HG03097 (cell line): ENCODE data around the gene TMEM174.
A peak's percentile ranks its signal among the peaks of the same experiment; 100 is the strongest.

ENCODE experiments used
- ATAC-seq: cut with Tn5 transposase; IDR thresholded peaks from one replicate; pipeline ENCODE4 v1.9.1; 2021; ENCODE audit not compliant: unreplicated experiment, low FRiP score

TMEM174 gene

GRCh38 chr5:73152411-73153388 is 20.3 kb upstream of the TMEM174 start:
- ATAC-seq: no peak

- no peak for ATAC-seq
Measured at GRCh38 chr5:73153513-73153912, 19.5 kb upstream of the TMEM174 start.

DNA sequence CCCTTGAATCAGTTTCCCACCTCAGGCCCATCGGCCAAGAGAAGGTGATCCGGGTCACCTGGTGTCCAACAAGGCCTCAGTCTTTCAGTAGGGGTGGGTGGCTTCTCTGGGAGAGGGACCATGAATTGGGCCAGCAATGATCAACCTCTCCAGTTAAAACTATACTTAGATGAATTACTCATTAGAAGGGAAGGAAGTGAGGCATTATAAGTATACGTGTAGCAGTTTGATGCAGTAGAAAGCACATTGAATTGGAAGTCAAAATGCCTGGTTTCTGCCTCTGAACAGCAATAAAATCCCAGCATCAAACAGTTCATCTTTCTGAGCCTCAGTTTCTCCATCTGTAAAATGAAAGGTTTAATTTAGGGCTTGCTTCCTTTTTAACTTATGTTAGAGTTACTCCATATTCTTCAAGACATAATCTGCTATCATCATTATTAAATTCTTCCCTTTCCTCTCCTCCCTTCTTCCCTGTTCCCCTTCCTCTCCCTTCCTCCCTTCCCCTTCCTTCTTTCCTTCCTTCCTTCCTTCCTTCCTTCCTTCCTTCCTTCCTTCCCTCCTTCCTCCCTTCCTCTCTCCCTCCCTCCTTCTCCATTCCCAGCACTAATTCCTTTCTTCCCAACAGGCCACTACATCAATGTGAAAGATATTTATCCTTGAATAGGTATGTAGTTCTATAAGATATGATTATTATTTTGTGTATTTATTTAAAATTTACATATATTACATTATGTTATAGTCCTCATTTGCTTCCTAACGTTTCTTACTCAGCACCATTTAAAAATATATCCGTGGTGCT is 18.6 kb upstream of the TMEM174 start:
- no peak for ATAC-seq

GRCh38 chr5:73155271-73156222 is 17.4 kb upstream of the TMEM174 start:
- ATAC-seq: no peak

DNA sequence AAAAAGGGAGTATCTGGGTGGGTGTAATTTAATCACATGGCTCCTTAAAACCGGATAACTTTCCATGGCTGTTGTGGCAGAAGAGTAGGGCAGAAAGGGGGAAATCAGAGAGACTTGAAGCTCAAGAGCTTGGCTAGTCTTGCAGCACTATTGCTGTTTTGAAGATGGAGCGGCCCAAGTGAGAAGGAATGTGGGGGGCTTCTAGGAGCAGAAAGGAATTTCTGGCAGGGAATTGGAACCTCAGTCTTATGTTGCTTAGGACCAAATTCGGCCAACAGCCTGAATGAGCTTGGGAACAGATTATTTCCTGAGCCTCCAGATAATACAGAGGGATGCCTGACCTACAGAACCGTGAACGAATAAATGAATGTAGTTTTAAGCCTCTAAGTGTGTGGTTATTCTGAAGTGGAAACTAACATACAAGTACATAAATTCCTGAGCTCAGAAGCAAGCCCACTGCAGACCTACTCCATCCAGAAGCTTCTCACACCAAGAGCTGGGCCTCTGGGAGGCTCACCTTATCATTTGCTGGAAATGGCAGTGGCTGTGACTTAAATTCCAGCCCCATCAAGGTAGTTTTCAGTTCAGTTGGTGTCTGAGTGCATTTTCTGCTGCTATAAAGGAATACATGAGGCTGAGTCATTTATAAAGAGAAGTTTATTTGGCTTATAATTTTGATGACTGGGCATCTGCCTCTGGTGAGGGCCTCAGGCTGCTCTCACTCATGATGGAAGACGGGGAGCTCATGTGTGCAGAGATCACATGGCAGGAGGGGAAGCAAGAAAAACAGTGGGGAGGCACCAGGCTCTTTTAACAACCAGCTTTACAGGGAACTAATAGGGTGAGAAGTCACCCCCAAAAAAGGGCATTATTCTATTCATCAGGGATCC is 15.3 kb upstream of the TMEM174 start:
- no peak for ATAC-seq

DNA sequence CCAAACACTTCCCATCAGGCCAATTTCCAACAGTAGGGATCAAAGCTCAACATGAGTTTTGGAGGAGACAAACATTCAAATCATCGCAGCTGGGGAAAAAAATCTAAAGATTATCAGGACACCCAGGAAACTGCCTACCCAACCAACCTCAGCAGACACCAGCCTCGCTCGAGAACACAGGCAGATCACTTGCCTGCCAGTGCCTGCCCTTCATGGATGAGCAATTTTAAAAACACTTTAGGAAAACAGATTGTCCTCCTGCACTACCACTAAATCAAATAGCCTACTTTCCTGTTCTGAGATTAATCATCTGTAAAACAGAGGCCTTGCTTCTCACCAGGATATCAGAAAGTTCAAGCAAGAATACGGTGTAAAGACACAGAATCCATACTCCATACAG is 14.7 kb upstream of the TMEM174 start:
- no peak for ATAC-seq

DNA sequence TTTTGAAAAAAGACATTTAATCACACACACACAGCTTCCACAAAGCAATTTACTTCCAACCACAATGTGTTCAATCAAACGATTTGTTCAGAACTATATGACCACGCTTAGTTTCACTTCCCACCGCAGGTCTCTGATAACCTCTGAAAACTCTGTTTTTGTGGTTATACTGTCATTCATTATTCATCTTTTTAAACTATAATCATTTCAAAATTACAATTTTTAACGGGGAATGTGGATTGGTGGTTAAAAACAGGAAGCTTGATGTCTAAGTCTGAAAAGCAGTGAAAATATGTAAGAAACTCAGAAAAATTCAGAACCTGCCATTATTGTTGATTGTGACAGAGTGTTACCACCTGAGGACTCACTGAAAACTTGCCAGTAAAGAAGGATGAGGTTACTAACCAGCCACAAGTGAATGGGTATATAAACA is 12.7 kb upstream of the TMEM174 start:
- ATAC-seq: peak; percentile 89

- ATAC-seq: no peak
Measured at GRCh38 chr5:73170522-73170921, 2.5 kb upstream of the TMEM174 start.

- ATAC-seq: no peak
Measured at GRCh38 chr5:73171495-73171894, 1.5 kb upstream of the TMEM174 start.

DNA sequence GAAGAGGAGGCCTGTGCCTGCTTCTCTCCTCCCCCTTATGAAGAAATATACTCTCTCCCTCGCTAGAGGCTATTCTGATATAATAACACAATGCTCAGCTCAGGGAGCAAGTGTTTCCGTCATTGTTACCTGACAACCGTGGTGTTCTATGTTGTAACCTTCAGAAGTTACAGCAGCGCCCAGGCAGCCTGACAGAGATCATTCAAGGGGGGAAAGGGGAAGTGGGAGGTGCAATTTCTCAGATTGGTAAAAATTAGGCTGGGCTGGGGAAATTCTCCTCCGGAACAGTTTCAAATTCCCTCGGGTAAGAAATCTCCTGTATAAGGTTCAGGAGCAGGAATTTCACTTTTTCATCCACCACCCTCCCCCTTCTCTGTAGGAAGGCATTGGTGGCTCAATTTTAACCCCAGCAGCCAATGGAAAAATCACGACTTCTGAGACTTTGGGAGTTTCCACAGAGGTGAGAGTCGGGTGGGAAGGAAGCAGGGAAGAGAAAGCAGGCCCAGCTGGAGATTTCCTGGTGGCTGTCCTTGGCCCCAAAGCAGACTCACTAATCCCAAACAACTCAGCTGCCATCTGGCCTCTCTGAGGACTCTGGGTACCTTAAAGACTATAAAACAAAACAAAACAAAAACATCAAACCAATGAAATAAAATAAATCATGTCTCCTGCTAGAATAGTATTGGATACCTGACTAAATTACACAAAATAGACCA is 1.3 kb downstream of the TMEM174 start:
- no peak for ATAC-seq

GRCh38 chr5:73176250-73176649 is 3.3 kb downstream of the TMEM174 start:
- ATAC-seq: no peak

DNA sequence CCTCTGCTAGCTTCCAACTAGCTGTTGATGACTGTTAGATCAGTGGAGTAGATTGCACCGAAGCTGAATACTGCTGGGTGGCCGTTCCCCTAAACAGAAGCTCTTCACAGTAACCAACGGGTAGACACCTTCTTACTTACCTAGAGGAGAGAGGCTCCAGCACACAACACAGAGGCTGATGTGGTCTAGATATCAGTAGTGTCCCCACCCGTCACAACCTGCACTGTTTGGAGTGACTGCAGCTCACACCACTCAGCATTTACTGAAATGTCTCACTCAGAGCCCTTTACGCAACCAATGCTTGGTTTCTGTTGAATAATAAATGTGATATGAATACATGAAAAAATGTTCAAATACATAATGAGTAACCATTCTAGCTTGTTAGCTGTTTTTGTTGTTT is 5.3 kb downstream of the TMEM174 start:
- ATAC-seq: no peak

DNA sequence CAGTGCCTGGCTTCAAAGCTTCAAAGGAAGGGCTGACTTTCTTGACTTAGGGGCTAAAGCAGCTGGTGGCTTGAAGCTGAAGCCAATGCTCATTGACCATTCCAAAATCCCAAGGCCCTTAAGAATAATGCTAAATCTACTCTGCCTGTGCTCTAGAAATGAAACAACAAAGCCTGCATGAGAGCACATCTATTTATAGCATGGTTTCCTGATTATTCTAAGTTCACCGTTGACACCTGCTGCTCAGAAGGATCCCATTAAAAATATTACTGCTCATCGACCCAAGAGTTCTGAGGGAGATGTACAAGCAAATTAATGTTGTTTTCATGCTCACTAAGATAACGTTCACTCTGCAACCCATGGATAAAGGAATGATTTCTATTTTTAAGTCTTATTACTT is 6.7 kb downstream of the TMEM174 start:
- ATAC-seq: no peak

DNA sequence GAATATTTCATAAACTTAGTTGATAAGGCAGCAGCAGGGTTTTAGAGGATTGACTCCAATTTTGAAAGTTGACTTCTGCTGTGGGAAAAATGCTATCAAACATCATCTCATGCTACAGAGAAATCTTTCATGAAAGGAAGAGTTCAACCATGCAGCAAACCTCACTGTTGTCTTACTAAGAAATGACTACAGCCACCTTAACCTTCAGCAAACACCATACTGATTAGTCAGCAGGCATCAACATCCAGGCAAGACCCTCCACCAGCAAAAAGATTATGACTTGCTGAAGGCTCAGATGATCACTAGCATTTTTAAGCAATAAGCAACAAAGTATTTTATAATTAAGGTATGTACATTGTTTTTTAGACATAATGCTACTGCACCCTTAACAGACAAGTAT is 7.6 kb downstream of the TMEM174 start:
- no peak for ATAC-seq

DNA sequence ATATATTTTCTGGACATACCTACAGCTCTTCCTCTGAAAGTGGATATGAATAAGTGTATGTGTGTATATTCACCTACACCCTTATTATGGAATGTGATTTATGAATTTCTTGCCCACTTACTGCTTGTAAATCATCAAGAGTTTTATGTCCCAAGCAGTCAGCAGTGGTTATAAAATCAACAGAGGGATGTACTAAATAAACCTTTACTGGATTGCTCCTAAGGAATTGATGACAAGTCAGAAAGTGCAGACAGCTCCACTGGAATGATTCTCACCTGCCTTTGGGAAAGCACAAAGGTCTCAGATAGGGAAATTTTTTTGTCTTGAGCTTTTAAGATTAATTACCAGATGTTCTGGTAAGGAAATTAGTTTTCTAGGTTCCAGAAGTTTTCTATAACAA is 9.3 kb downstream of the TMEM174 start:
- ATAC-seq: no peak

GRCh38 chr5:73183000-73183399 is 10.0 kb downstream of the TMEM174 start:
- no peak for ATAC-seq

GRCh38 chr5:73183481-73183891 is 10.5 kb downstream of the TMEM174 start:
- ATAC-seq: no peak

GRCh38 chr5:73186976-73187375 is 14.0 kb downstream of the TMEM174 start:
- no peak for ATAC-seq
